NCI-H526 treated with DMSO at 0.1 percent for 48 hours (cell line): ENCODE results near the gene SH2D6.
A peak's percentile ranks its signal among the peaks of the same experiment; 100 is the strongest.
"Not testable (repeated sequence)": the region's sequence is repeated elsewhere in the genome, so short reads cannot be mapped to it uniquely, and the experiment has no call there.

Source experiments
- DNase-seq: peaks from one replicate; lab custom pipeline; 2025; lab: John Stamatoyannopoulos, UW

Gene SH2D6

DNA sequence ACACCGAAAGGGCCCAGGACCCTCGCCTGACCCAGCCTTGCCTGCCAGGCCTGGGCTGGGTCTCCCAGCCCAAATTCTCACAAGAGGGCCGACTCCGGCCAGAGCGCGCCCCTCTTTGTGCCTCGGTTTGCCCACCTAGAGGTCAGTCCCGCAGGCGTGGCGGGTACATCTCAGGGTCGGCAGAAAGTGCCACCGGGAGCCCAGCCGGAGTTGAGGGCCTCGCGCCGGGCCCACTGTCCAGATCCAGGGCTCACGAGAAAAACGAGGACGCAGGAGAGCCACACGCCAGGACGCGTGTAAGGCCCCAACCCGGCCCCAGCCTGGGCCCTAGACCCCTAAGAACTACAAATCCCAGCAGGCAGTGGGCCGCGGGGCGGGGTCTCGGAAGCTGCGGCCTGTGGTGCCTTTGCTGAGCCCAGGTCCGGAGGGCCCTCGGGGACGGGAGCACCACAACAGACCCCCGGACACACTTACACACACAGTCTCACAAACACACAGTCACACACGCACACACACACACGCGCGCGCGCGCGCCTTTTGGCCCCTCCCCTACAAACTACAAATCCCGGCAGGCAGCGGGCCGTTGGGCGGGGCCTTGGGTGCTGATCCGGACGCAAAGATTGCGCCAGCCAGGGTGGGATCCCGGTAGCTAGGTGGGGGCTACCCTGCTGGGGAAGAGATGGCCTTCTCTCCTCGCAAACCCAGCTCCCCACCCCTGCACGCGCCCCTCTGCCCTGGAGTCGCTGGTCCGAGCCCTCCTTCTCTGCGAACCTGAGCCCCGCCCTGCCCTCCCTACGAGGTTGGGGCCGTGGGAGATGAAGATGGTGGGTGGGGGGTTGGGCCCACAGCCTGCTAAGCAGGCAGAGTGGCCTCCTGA is at the start of gene SH2D6:
Gene SH2D6 (plus strand): TSS at position 583 of the 877 bp plus-strand sequence. CDS start 10,752 bp downstream, outside the sequence.
- DNase-seq, result peak; percentile 87

DNA sequence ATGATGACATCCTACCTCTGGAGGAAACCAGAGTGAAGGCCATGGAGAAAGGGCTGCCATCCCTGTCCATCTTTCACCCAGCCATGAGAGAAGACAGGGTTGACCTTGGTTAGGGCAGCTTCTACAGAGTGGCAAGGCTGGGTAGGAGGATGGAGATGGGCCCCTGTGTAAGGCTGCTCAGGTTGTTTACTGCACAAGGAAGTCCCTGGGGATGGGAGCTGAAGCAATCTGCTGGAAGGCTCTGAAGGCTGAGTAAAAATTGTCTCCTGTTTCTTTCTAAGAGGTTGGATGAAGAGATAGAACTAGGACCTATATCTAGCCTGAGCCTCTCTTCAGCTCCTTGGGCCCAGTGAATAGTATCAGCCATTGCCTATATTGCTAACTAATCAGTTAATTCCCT is 49.6 kb upstream of the SH2D6 start:
- no peak for DNase-seq

- no peak for DNase-seq
Measured at GRCh38 chr2:85369500-85369899, 49.0 kb upstream of the SH2D6 start.

GRCh38 chr2:85371045-85371444 is 47.5 kb upstream of the SH2D6 start:
- DNase-seq, result no peak

DNA sequence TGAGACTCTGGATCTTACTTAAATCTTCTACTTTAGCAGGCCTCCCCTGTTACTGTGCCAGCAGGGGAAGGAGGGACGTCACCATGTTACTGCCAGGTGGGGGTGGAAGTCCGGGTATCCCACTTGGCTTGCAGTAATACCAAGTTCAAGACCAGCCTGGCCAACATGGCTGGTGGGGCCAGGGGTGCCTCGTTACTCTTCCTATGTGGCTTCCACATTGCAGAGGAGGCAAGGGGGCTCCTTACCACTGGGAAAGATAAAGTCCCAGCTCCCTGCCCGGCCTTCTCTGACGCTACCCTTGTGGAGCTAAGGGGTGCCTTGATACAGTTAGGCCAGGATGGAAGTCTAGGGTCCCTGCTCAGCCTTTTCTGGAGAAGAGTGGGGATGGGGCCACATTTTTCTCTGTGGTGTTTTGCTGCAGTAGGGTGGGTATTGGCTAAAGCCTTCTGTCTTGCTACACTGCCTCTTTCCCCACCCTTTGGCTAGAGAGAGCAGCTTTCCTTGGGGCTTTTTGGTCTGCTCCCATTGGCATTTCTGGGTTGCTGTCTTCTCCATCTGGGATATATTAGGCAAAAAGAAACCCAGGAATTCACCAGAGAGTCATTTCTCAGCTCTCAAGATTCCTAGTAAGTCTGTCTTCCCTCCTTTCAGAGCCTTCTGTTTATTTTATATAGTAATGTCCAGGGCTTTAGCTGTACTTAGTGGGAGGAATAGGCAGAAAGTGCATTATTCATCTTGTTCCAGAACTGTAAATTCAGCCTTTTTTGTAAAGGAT is 42.0 kb upstream of the SH2D6 start:
- no peak for DNase-seq

DNA sequence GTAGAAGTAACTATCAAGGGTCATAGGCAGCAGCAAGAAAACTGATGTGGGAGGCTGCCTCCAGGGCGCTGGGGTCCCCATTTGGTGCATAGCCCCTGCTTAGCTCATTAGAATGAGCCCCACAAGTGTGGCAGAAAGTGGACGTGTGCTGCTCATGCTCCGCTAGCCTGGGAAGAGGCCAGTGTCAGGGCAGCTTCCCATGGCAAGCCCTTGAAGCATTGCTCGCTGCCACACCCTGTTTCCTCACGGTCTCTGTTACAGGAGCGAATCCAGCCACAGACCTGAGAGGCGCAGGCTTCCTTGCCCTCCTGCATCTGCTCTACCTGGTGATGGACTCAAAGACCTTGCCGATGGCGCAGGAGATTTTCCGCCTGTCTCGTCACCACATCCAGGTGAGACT is 41.4 kb upstream of the SH2D6 start:
- no peak for DNase-seq

DNA sequence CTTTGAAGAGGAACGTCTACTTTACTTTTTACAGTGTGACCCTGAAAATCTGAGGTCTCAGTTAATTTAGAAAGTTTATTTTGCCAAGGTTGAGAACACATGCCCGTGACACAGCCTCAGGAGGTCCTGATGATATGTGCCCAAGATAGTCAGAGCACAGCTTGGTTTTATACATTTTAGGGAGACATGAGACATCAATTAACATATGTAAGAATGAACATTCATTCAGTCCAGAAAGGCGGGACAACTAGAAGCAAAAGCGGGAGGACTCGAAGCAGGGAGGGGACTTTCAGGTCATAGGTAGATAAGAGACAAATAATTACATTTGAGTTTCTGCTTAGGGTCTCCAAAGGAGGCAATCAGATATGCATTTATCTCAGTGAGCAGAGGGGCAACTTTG is 40.3 kb upstream of the SH2D6 start:
- DNase-seq, result no peak

- no peak for DNase-seq
Measured at GRCh38 chr2:85380048-85380447, 38.5 kb upstream of the SH2D6 start.

- DNase-seq, result not testable (repeated sequence)
Measured at GRCh38 chr2:85383151-85383550, 35.4 kb upstream of the SH2D6 start.

DNA sequence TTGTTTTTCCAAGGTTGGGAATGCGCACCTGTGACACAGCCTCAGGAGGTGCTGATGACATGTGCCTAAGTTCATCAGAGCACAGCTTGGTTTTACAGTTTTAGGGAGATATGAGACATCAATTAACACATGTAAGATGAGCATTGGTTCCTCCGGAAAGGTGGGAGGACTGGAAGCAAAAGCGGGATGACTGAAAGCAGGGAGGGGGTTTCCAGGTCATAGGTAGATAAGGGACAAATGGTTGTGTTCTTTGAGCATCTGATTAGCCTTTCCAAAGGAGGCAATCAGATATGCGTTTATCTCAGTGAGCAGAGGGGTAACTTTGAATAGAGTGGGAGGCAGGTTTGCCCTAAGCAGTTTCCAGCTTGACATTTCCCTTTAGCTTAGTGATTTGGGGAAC is 34.7 kb upstream of the SH2D6 start:
- no peak for DNase-seq

DNA sequence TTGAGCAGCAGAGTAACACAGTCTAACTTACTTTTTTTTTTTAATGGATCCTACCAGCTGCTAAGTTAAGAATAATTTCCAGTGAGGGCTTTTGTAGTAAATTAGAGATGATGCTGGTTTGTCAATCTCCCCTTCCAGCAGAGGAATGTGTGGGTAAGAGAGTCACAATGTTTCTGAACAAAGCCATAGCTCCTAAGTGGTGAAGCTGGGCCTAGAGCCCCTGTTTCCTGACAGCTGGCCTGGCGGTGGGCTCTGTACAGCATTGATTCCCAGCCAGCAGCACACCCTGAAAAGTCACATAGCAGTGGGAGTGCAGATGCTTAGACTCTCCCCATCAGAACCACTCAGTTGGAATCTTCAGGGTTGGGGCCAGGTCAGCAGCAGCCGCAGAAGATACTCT is 32.8 kb upstream of the SH2D6 start:
- DNase-seq, result no peak

DNA sequence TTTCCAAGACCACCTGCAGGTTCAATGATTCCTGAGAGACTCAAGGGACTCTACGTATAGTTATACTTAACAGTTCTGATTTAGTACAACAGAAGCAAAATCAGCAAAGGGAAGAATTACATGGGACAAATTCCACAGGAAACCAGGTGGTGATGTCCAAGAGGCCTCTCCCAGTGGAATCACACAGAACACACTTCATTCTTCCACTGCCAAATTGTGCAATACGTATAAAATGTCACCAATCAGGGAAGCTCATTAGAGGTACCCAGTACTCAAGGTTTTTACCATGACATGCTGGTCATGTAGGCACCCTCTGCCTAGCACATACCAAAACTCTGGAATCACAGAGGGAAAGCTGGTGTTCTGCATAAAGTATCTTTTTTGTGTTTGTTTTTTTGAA is 30.8 kb upstream of the SH2D6 start:
- DNase-seq, result no peak

DNA sequence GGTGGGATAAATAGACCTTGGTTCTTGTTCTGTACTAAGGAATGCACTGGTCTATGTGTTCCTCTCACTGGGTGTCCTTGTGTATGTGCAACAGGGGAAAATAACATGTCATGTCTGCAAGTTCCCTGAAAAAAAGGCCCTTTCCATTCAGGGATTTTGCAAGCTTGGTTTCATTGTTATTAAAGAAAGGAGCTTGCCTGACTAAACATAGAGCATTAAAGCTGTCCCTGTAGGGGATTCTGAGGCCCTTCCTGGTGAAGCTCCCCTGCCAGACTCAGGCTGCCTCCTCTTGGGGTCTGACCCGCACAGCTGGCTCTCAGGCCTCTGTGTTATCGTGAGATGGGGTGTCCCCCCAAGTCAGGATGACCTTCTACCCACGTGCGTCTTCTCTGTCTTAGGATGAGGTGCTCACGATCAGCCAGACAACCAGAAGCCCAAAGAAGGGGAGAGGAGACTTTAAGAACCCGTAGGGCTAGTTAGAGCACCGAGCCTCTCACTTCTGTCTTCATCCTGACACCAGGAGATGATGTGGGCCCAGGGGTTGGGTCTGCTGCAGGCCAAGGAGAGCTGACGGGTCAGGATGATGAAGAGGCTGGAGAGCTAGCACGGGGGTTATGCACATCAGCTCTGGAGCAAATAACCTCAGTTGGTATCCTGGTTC is 29.5 kb upstream of the SH2D6 start:
- no peak for DNase-seq

DNA sequence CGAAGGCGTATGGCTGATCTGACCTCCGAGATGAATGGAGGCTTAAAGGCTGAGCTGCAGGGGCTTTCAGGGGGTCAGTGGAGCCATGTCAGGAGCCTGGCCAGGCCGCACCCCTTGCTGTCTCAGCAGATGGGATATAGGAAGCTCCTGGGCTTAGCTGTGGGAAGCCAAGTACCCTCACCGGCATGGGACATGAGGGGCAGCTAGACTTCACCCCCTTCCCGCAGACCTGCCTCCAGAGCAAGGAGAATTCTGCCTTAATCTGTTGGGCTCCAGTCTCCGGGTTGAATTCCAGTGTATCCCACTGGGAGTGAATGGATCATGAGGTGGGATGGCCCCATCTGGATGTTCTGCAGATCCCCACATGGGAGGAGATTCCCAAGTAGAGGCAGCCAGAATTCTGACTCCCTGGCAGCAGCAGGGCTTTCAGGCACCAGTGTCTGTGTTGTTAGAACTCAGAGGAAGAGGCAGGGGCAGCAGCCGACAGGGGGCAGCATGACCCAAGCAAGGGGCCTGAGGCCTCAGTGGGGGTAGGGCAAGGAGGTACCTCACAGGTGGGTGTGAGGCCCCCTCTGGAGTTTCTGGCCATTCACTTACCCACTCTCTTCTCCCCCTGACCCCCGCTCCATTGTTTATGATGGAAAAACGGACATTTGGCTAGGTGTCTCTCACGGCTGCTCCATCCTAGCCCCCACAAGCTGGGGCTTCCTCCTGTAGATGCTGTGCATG is 27.4 kb upstream of the SH2D6 start:
- DNase-seq, result no peak

DNA sequence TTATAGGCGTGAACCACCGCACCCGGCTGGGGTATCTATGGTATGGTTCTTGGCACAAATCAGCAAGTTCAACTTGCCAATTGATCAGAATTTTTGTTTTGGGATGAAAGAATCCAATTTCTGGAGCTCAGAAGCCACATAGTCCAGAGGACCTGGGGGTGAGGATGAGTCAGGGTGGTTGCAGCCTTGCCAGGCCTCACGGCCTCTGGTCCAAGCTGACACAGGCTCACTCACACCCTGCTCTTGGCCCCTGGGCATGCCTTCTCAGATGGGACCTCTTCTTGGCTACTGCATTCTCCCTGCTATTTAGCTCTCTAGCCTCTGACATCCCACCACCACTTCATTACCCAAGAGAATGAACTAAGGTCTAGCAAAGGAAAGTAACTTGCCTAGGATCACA is 24.7 kb upstream of the SH2D6 start:
- no peak for DNase-seq

- no peak for DNase-seq
Measured at GRCh38 chr2:85394261-85394681, 24.2 kb upstream of the SH2D6 start.

- no peak for DNase-seq
Measured at GRCh38 chr2:85394976-85395375, 23.5 kb upstream of the SH2D6 start.

GRCh38 chr2:85395912-85396475 is 22.5 kb upstream of the SH2D6 start:
- no peak for DNase-seq

- DNase-seq, result no peak
Measured at GRCh38 chr2:85396531-85397470, 21.7 kb upstream of the SH2D6 start.

- DNase-seq, result no peak
Measured at GRCh38 chr2:85397925-85398331, 20.6 kb upstream of the SH2D6 start.
